H1 (cell line): ENCODE measurements around the gene EPB41L3. TPM values are rescaled to one million over a fixed set of nuclear protein-coding genes. Genes with fewer than 3 reads are reported as not detected.

ENCODE experiments used
- CTCF ChIA-PET: fragments of 300-600 bp; sonication (Branson Sonifier 250); formaldehyde crosslinking; loops from one replicate; lab custom pipeline; 2021; ENCODE audit not compliant: partially characterized antibody; lab: Charles Lee
- POLR2A ChIA-PET: fragments of 300-600 bp; sonication (Branson Sonifier 250); formaldehyde crosslinking; loops from one replicate; lab custom pipeline; 2021; ENCODE audit warnings: inconsistent platforms; ENCODE audit not compliant: partially characterized antibody; lab: Charles Lee
- DNase-seq, 2 experiments: peaks; one replicate each; pipeline versions ENCODE4 v3.0.0 to v3.0.0-alpha.2; 2010 to 2022; ENCODE audit warnings: low spot score in 2 of 2, low read depth in 1 of 2, mixed read lengths in 1 of 2
- FAIRE-seq: peaks from 2 replicates; lab custom pipeline; 2011; peaks lifted over from hg19 to GRCh38; lab: Jason Lieb, UNC
- H2AFZ ChIP-seq: 2 replicates; pipeline ENCODE4 v1.8.1; 2012; ENCODE audit warnings: low read length, inconsistent platforms
- H2AK5ac ChIP-seq: 2 replicates; pipeline ENCODE4 v1.6.1; 2013; ENCODE audit warnings: low read depth, low read length
- H2BK120ac ChIP-seq: replicated peaks from 2 replicates; pipeline ENCODE3; 2013; ENCODE audit warnings: low read depth, low read length, inconsistent platforms
- H2BK12ac ChIP-seq: 2 replicates; pipeline ENCODE4 v1.6.1; 2013; ENCODE audit warnings: low read depth, low read length
- H2BK15ac ChIP-seq: 2 replicates; pipeline ENCODE4 v1.6.1; 2013; ENCODE audit warnings: low read length
- H2BK20ac ChIP-seq: 2 replicates; pipeline ENCODE4 v1.6.1; 2013; ENCODE audit warnings: low read length
- H2BK5ac ChIP-seq: 2 replicates; pipeline ENCODE4 v1.6.1; 2013; ENCODE audit warnings: low read depth, low read length
- H3K14ac ChIP-seq: 2 replicates; pipeline ENCODE4 v1.6.1; 2013; ENCODE audit warnings: inconsistent platforms; ENCODE audit not compliant: insufficient read length
- H3K18ac ChIP-seq: 2 replicates; pipeline ENCODE4 v1.6.1; 2013; ENCODE audit warnings: low read length; ENCODE audit errors: extremely low read depth
- H3K23ac ChIP-seq: 2 replicates; pipeline ENCODE4 v1.6.1; 2013; ENCODE audit warnings: inconsistent platforms; ENCODE audit not compliant: insufficient read length
- H3K23me2 ChIP-seq: 2 replicates; pipeline ENCODE4 v1.6.1; 2013; ENCODE audit warnings: low read depth, low read length
- H3K27ac ChIP-seq: 2 replicates; pipeline ENCODE4 v1.6.1; 2011; ENCODE audit warnings: low read depth, low read length, inconsistent platforms
- H3K27me3 ChIP-seq, 4 experiments: replicated peaks in 1 of 4; 1 replicate in 1 of 4; 2 replicates in 3 of 4; pipeline versions ENCODE4 v1.6.1 to v1.8.1; 2011 to 2013; ENCODE audit warnings: low read length in 3 of 4, mild to moderate bottlenecking in 3 of 4, inconsistent platforms in 2 of 4, mixed read lengths in 2 of 4, moderate library complexity in 1 of 4; ENCODE audit not compliant: control insufficient read depth in 3 of 4, insufficient read depth in 3 of 4; ENCODE audit errors: extremely low read depth in 1 of 4
- H3K36me3 ChIP-seq, 4 experiments: 2 replicates each; pipeline versions ENCODE4 v1.6.1 to v1.8.1; 2011 to 2013; ENCODE audit warnings: mild to moderate bottlenecking in 4 of 4, low read length in 3 of 4, moderate library complexity in 2 of 4, control low read depth in 1 of 4, inconsistent platforms in 1 of 4; ENCODE audit not compliant: insufficient read depth in 4 of 4, control insufficient read depth in 2 of 4
- H3K4ac ChIP-seq: replicated peaks from 2 replicates; pipeline ENCODE3; 2013; ENCODE audit warnings: low read length, low read depth, mixed read lengths, inconsistent platforms; ENCODE audit not compliant: insufficient read length
- H3K4me1 ChIP-seq, 4 experiments: replicated peaks in 1 of 4; 1 replicate in 1 of 4; 2 replicates in 3 of 4; pipeline versions ENCODE4 v1.6.1 to v1.8.1; 2011 to 2013; ENCODE audit warnings: low read length in 3 of 4, inconsistent platforms in 2 of 4, mixed read lengths in 1 of 4; ENCODE audit not compliant: insufficient read depth in 4 of 4, control insufficient read depth in 3 of 4
- H3K4me2 ChIP-seq, 2 experiments: 2 replicates each; pipeline versions ENCODE4 v1.6.1 to v1.8.1; 2011 to 2013; ENCODE audit warnings: low read depth in 2 of 2, low read length in 2 of 2, control low read depth in 1 of 2, inconsistent platforms in 1 of 2, mild to moderate bottlenecking in 1 of 2; ENCODE audit not compliant: insufficient read depth in 1 of 2
- H3K4me3 ChIP-seq, 4 experiments: fragments of 200-600, 300-600 bp in 1 of 4; sonication (generic), shearing (Covaris generic), sonication (Bioruptor Twin) in 1 of 4; 2 replicates each; pipeline versions ENCODE4 v1.5.1 to v1.8.1; 2011 to 2016; ENCODE audit warnings: low read length in 4 of 4, low read depth in 3 of 4, control low read depth in 2 of 4, inconsistent platforms in 2 of 4, mild to moderate bottlenecking in 2 of 4, mixed read lengths in 1 of 4, moderate library complexity in 1 of 4; ENCODE audit not compliant: insufficient read depth in 2 of 4; ENCODE audit errors: extremely low read depth in 1 of 4
- H3K56ac ChIP-seq: replicated peaks from 2 replicates; pipeline ENCODE3; 2013; ENCODE audit warnings: low read depth, mild to moderate bottlenecking, mixed read lengths, low read length, inconsistent platforms; ENCODE audit not compliant: insufficient read length
- H3K79me1 ChIP-seq: 2 replicates; pipeline ENCODE4 v1.6.1; 2013; ENCODE audit warnings: low read depth, low read length, control low read depth
- H3K79me2 ChIP-seq, 2 experiments: 2 replicates each; pipeline versions ENCODE4 v1.6.1 to v1.8.1; 2012 to 2013; ENCODE audit warnings: low read length in 2 of 2, mild to moderate bottlenecking in 2 of 2, inconsistent platforms in 1 of 2; ENCODE audit not compliant: insufficient read depth in 2 of 2, control insufficient read depth in 1 of 2
- H3K9ac ChIP-seq, 4 experiments: replicated peaks in 1 of 4; 1 replicate in 1 of 4; 2 replicates in 3 of 4; pipeline versions ENCODE4 v1.6.1 to v1.8.1; 2011 to 2013; ENCODE audit warnings: low read depth in 3 of 4, low read length in 3 of 4, control low read depth in 2 of 4, mild to moderate bottlenecking in 2 of 4, moderate library complexity in 2 of 4, inconsistent platforms in 1 of 4; ENCODE audit errors: extremely low read depth in 1 of 4
- H3K9me3 ChIP-seq, 2 experiments: 2 replicates each; pipeline versions ENCODE4 v1.6.1 to v1.8.1; 2012 to 2013; ENCODE audit warnings: mild to moderate bottlenecking in 2 of 2, moderate library complexity in 2 of 2, control low read depth in 1 of 2, inconsistent platforms in 1 of 2, low read depth in 1 of 2, low read length in 1 of 2, mixed read lengths in 1 of 2; ENCODE audit not compliant: insufficient read depth in 2 of 2
- H4K20me1 ChIP-seq, 2 experiments: replicated peaks in 1 of 2; 2 replicates each; pipeline versions ENCODE3 to v1.8.1; 2011 to 2013; ENCODE audit warnings: inconsistent platforms in 2 of 2, low read length in 2 of 2, mild to moderate bottlenecking in 1 of 2; ENCODE audit not compliant: insufficient read depth in 2 of 2, control insufficient read depth in 1 of 2
- H4K5ac ChIP-seq: 2 replicates; pipeline ENCODE4 v1.6.1; 2013; ENCODE audit warnings: low read length, low read depth, mixed read lengths, inconsistent platforms; ENCODE audit not compliant: insufficient read length
- H4K8ac ChIP-seq: 2 replicates; pipeline ENCODE4 v1.8.0; 2013; ENCODE audit warnings: mild to moderate bottlenecking, moderate library complexity, low read length, inconsistent platforms; ENCODE audit not compliant: insufficient read depth; ENCODE audit errors: extremely low read depth
- H4K91ac ChIP-seq: replicated peaks from 2 replicates; pipeline ENCODE3; 2013; ENCODE audit warnings: low read length, mixed read lengths, inconsistent platforms; ENCODE audit not compliant: insufficient read length
- BCL11A ChIP-seq, 2 experiments: IDR thresholded peaks; one replicate each; pipeline ENCODE4 v1.6.1; 2011; ENCODE audit warnings: low read depth in 2 of 2, low read length in 2 of 2, mild to moderate bottlenecking in 2 of 2
- CEBPB ChIP-seq: IDR thresholded peaks from 2 replicates; pipeline ENCODE4 v1.6.1; 2012; ENCODE audit warnings: low read depth, low read length
- CHD1 ChIP-seq: IDR thresholded peaks from 2 replicates; pipeline ENCODE4 v1.6.1; 2012; ENCODE audit warnings: low read depth, low read length, improper control_type of control experiment
- CTBP2 ChIP-seq: IDR thresholded peaks from 2 replicates; pipeline ENCODE4 v1.7.0; 2011; ENCODE audit warnings: borderline replicate concordance, mild to moderate bottlenecking, moderate library complexity, mixed read lengths, low read length; ENCODE audit not compliant: insufficient read depth, insufficient read length
- RAD21 ChIP-seq, 2 experiments: IDR thresholded peaks in 1 of 2; conservative IDR thresholded peaks in 1 of 2; 2 replicates each; pipeline ENCODE4 v1.6.1; 2011; ENCODE audit warnings: low read depth in 2 of 2, low read length in 2 of 2, improper control_type of control experiment in 1 of 2, inconsistent platforms in 1 of 2, mild to moderate bottlenecking in 1 of 2, moderate library complexity in 1 of 2
- SIX5 ChIP-seq: IDR thresholded peaks from 2 replicates; pipeline ENCODE4 v1.6.1; 2011; ENCODE audit warnings: mild to moderate bottlenecking, low read depth, low read length
- TAF7 ChIP-seq: optimal IDR thresholded peaks from 2 replicates; pipeline ENCODE3; 2011; ENCODE audit warnings: low read depth, mild to moderate bottlenecking, inconsistent platforms, low read length, moderate library complexity, borderline replicate concordance
- TCF12 ChIP-seq: IDR thresholded peaks from 2 replicates; pipeline ENCODE4 v1.6.1; 2011; ENCODE audit warnings: low read depth, mild to moderate bottlenecking, low read length
- WGBS, 2 experiments: shearing (Covaris generic) in 1 of 2; methylation state at CpG; one replicate each; pipeline versions ENCODE4 v1.1.6 to v1.1.7; 2013 to 2015; ENCODE audit warnings: low lambda C conversion rate in 2 of 2, mixed read lengths in 2 of 2, inconsistent platforms in 1 of 2, low coverage in 1 of 2, missing lambda C conversion rate in 1 of 2; ENCODE audit not compliant: insufficient replicate concordance in 2 of 2, insufficient coverage in 1 of 2, insufficient read length in 1 of 2; ENCODE audit errors: extremely low coverage in 1 of 2, missing lambda C conversion rate in 1 of 2; 5-methylcytosine and 5-hydroxymethylcytosine counted together
- polyA plus RNA-seq, 7 experiments: library from polyadenylated mRNA; depleted of rRNA in 3 of 7; stranded (reverse) in 5 of 7; unstranded in 2 of 7; fragments of >200 nt in 5 of 7; fragments of 200-250 nt in 2 of 7; gene quantifications; 1 replicate in 5 of 7; 2 replicates in 1 of 7; 4 replicates in 1 of 7; pipeline versions ENCODE4 v1.2.1 to v1.2.3, GENCODE V29; 2011 to 2013; ENCODE audit warnings: missing spikeins in 2 of 7, mixed read lengths in 2 of 7
- total RNA-seq: library from RNA; stranded (reverse); fragmentation: NEBNext Ultra II Directional; extraction: Animal tissue kit (Norgen Biotek cat#: 25700); gene quantifications from 2 replicates; pipeline ENCODE4 v1.2.1, GENCODE V29; 2021
- TF ChIP-seq, protein P1 (sequence below), 3 experiments: IDR thresholded peaks; 1 replicate in 2 of 3; 2 replicates in 1 of 3; pipeline versions ENCODE4 v1.5.1 to v1.6.1; 2011; ENCODE audit warnings: low read length in 3 of 3, mild to moderate bottlenecking in 3 of 3, inconsistent platforms in 2 of 3, low read depth in 1 of 3, moderate library complexity in 1 of 3; ENCODE audit not compliant: insufficient read depth in 1 of 3; ENCODE audit errors: control extremely low read depth in 1 of 3
- TF ChIP-seq, protein P2 (sequence below): IDR thresholded peaks from 2 replicates; pipeline ENCODE4 v1.6.1; 2012; ENCODE audit warnings: inconsistent platforms

EPB41L3 gene
- total and polyA plus RNA-seq, 2 of the 8 experiments (the other 6 are each of a cell fraction or from before 2014, with no cell fraction given) = 7.9 to 16.1 TPM

DNA sequence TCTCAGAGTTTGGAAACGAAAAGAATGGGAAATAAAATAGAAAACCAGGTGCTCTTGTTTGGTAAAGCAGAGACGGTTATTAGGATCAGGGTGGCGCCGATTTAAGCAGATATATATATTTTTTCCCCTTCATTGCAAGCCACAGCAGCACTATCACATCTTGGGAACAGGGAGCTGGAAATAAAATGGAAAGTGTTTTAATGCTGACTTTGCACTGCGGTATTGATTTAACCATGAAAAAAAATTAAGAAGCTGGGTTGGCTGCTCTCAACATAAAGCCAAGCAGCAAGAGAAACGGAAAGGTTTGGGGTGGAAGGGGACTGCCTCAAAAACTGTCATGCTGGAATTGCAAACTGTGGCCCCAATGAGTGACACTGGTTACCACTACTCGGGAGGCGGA lies 145.5 kb downstream of the EPB41L3 start:
- H3K4me1 ChIP-seq = no peaks in the 10 kb centered on the region; a peak in 2 of 7 replicates
- H4K8ac ChIP-seq = no peak overlapping the region
- ChIA-PET CTCF (interaction anchor here (0.6 to 1.4 kb wide), 3 partner anchors 18 to 28 kb away, joined by 3 to 6 read pairs (median 4); no protein-coding TSS in a partner anchor), POLR2A (interaction anchor here (2.2 kb wide), 1 partner anchor 11 kb away, joined by 7 read pairs; no protein-coding TSS in a partner anchor)
- no peaks in the 10 kb centered on the region for H3K23me2 ChIP-seq
- 90% methylated on average over 8 of the region's 8 CpGs; no CpG with 5 or more reads in 1 of the 2 experiments for WGBS, 2 experiments
- no peaks in the 10 kb centered on the region for H3K79me1 ChIP-seq
- H3K56ac ChIP-seq = no peak overlapping the region
- no peak overlapping the region for H2BK15ac ChIP-seq
- no peak overlapping the region for H2BK12ac ChIP-seq
- no peak overlapping the region for H2AK5ac ChIP-seq
- no peaks in the 10 kb centered on the region for H3K9me3 ChIP-seq
- H3K27me3 ChIP-seq = no peaks in the 10 kb centered on the region
- H2AFZ ChIP-seq = peak overlapping the region; percentile 51; the same call in 1 of the 2 replicates
- DNase-seq = no peak
- H3K4ac ChIP-seq = no peak overlapping the region
- no peaks in the 10 kb centered on the region for H3K36me3 ChIP-seq
- no peak overlapping the region for H4K5ac ChIP-seq
- no peak overlapping the region for H2BK120ac ChIP-seq
- H4K91ac ChIP-seq = no peak overlapping the region
- H3K23ac ChIP-seq = no peak overlapping the region
- no peak overlapping the region for H3K9ac ChIP-seq
- no peak overlapping the region for H2BK5ac ChIP-seq
- H3K18ac ChIP-seq = no peak overlapping the region
- no peak overlapping the region for H3K27ac ChIP-seq
- H3K79me2 ChIP-seq = no peaks in the 10 kb centered on the region
- H3K4me2 ChIP-seq = no peak overlapping the region
- H3K4me3 ChIP-seq = no peak overlapping the region
- no peak for FAIRE-seq
- H3K14ac ChIP-seq = no peak overlapping the region
- H2BK20ac ChIP-seq = no peak overlapping the region
- H4K20me1 ChIP-seq = no peaks in the 10 kb centered on the region
- no peak for TF ChIP-seq CTBP2
- TF ChIP-seq, protein P1, sequence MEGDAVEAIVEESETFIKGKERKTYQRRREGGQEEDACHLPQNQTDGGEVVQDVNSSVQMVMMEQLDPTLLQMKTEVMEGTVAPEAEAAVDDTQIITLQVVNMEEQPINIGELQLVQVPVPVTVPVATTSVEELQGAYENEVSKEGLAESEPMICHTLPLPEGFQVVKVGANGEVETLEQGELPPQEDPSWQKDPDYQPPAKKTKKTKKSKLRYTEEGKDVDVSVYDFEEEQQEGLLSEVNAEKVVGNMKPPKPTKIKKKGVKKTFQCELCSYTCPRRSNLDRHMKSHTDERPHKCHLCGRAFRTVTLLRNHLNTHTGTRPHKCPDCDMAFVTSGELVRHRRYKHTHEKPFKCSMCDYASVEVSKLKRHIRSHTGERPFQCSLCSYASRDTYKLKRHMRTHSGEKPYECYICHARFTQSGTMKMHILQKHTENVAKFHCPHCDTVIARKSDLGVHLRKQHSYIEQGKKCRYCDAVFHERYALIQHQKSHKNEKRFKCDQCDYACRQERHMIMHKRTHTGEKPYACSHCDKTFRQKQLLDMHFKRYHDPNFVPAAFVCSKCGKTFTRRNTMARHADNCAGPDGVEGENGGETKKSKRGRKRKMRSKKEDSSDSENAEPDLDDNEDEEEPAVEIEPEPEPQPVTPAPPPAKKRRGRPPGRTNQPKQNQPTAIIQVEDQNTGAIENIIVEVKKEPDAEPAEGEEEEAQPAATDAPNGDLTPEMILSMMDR (IDR thresholded peaks at IDR 0.05; ENCODE audit: control extremely low read depth in 1 of 3, insufficient read depth in 1 of 3, low read depth in 1 of 3, low read length in 3 of 3) = no peak
- no peak for TF ChIP-seq TAF7
- TF ChIP-seq SIX5 = no peak
- TF ChIP-seq TCF12 = no peak
- TF ChIP-seq CEBPB = no peak
- no peak for TF ChIP-seq BCL11A (IDR thresholded peaks at IDR 0.05; ENCODE audit: low read depth in 2 of 2, low read length in 2 of 2)
- TF ChIP-seq, protein P2, sequence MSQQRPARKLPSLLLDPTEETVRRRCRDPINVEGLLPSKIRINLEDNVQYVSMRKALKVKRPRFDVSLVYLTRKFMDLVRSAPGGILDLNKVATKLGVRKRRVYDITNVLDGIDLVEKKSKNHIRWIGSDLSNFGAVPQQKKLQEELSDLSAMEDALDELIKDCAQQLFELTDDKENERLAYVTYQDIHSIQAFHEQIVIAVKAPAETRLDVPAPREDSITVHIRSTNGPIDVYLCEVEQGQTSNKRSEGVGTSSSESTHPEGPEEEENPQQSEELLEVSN = no peak
- TF ChIP-seq RAD21 (IDR thresholded peaks at IDR 0.05 in 1 of 2, conservative IDR thresholded peaks at IDR 0.05 in 1 of 2; ENCODE audit: low read depth in 2 of 2, low read length in 2 of 2) = no peak
- no peak for TF ChIP-seq CHD1
